Measurements from ENCODE around the gene KRTAP4-4. TPM values are rescaled to one million over a fixed set of nuclear protein-coding genes. Genes with fewer than 3 reads are reported as not detected.
"Not testable (repeated sequence)": the region's sequence is repeated elsewhere in the genome, so short reads cannot be mapped to it uniquely, and the experiment has no call there.

The KRTAP4-4 gene
- total RNA-seq, 1 donor from 2014 or later: not detected

DNA sequence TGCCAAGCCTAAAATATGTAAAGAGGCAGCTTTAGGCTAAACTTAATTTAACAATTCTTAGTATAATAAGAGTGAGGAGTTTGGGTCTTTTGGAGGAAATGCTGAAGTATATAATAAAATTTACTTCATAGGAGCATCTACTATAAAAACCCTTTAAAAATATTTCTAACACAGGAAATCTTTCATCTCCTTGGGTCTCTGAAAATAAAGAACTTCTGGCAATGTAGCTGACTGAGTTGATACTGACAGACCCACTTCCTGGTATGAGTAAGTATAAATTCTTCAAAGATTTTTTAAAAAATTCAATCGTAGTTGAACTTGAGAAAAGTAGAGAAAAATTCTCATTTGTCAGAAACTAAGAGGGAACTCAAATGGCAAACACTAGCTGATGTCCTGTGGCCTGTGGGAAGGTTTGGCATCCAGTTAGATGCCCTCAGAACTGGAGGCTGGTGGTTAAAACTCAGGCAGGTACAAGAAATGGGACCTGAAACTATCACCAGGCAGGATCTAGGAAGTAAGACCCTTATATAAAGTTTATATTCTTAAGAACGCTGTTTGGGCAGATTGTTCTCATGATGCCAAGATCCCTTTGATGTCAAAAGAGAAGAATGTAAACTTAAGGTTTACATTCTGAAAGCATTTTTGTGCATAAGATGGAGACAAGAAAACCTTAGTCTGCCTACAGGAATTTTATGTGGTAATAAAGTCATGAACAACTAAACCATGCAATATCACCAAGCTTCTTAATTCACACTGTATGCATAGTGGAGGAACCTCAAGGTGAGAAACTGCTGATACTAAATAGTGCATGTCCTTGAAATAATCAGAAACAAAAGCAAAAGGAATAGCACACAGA lies 26.4 kb downstream of the KRTAP4-4 start:
- H3K27ac Mint-ChIP-seq: no peak overlapping the region

DNA sequence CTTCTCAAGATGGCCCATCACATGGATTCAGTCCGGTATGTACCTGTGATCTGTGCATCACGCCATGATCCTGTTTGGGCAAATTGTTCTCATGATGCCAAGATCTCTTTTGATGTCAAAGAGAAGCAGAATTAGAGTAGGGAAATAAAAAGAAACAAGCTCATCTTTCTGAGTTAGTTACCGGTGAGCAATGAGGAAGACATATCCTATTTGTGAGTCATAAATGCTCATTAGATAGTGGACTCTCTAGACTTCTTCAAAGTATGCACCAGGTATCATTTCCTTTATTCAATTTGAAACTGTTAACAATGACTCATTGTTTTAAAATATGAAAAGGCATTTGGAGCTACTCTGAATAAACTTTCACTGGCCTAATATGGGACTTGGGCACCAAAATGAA lies 28.6 kb downstream of the KRTAP4-4 start:
- no peak overlapping the region for H3K4me3 Mint-ChIP-seq (ENCODE audit: low read depth)
- H3K9me3 Mint-ChIP-seq (ENCODE audit: low read depth): peaks cover 12% of the 10 kb centered on the region
- TF ChIP-seq, protein P1, sequence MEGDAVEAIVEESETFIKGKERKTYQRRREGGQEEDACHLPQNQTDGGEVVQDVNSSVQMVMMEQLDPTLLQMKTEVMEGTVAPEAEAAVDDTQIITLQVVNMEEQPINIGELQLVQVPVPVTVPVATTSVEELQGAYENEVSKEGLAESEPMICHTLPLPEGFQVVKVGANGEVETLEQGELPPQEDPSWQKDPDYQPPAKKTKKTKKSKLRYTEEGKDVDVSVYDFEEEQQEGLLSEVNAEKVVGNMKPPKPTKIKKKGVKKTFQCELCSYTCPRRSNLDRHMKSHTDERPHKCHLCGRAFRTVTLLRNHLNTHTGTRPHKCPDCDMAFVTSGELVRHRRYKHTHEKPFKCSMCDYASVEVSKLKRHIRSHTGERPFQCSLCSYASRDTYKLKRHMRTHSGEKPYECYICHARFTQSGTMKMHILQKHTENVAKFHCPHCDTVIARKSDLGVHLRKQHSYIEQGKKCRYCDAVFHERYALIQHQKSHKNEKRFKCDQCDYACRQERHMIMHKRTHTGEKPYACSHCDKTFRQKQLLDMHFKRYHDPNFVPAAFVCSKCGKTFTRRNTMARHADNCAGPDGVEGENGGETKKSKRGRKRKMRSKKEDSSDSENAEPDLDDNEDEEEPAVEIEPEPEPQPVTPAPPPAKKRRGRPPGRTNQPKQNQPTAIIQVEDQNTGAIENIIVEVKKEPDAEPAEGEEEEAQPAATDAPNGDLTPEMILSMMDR (IDR thresholded peaks at IDR 0.05; ENCODE audit: unreplicated experiment): no peak
- H3K27ac Mint-ChIP-seq: no peak overlapping the region
- H3K27me3 Mint-ChIP-seq: no peaks in the 10 kb centered on the region
- DNase-seq (ENCODE audit: low spot score, unreplicated experiment): no peak
- no peaks in the 10 kb centered on the region for H3K4me1 Mint-ChIP-seq (ENCODE audit: low read depth)
- no peaks in the 10 kb centered on the region for H3K36me3 Mint-ChIP-seq (ENCODE audit: insufficient read depth)

More for the DNA sequence above, 26.4 kb downstream of the KRTAP4-4 start:
- TF ChIP-seq, protein P1 (IDR thresholded peaks at IDR 0.05; ENCODE audit: unreplicated experiment): no peak
- Mint-ChIP-seq H3K4me3 (ENCODE audit: low read depth) (no peak overlapping the region), H3K36me3 (ENCODE audit: insufficient read depth) (no peaks in the 10 kb centered on the region), H3K9me3 (ENCODE audit: low read depth) (peaks cover 15% of the 10 kb centered on the region), H3K27me3 (no peaks in the 10 kb centered on the region), H3K4me1 (ENCODE audit: low read depth) (no peaks in the 10 kb centered on the region)
- DNase-seq (ENCODE audit: low spot score, unreplicated experiment): no peak

DNA sequence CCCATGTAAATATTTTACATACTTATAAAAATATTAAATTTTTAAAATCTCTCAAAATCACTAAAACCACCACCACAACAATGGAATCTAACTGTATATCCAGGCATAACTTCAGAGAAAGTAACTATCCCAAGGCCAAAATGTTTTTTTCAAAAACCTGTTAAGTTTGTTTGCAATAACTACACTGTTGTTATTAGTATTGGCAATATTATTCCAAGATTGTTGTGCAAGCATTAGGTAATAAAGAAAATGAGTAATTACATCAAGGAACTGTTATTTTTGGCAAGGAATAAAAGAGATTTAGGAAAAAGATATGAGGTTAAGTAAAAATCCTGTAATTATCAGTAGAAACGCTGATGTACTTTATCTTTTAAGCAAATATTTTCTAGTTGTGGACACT lies 33.2 kb downstream of the KRTAP4-4 start:
- Mint-ChIP-seq H3K27ac (no peak overlapping the region), H3K27me3 (peaks cover 5% of the 10 kb centered on the region), H3K9me3 (ENCODE audit: low read depth) (peaks cover 10% of the 10 kb centered on the region), H3K4me1 (ENCODE audit: low read depth) (peaks cover 6% of the 10 kb centered on the region), H3K4me3 (ENCODE audit: low read depth) (no peak overlapping the region), H3K36me3 (ENCODE audit: insufficient read depth) (no peaks in the 10 kb centered on the region)
- TF ChIP-seq, protein P1 (IDR thresholded peaks at IDR 0.05; ENCODE audit: unreplicated experiment): no peak
- DNase-seq (ENCODE audit: low spot score, unreplicated experiment): no peak

DNA sequence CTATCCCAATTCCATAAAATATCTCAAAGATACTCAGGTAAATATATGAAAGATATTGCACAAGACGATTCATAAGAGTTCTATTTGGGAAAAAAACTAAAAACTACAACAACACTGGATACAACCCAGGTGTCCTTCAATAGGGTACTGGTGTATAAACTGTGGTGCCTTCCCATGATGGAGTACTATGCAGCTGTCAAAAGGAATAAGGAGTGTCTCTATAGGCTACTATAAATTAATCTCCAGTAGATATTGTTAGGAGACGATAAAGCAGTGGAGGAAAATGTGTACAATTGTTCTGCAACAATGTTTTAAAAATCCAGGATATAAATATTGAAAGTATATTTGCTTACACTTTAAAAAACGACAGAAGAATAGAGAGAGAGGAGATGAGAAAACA lies 34.1 kb downstream of the KRTAP4-4 start:
- Mint-ChIP-seq H3K27ac (no peak overlapping the region), H3K36me3 (ENCODE audit: insufficient read depth) (no peaks in the 10 kb centered on the region), H3K9me3 (ENCODE audit: low read depth) (peaks cover 10% of the 10 kb centered on the region), H3K4me3 (ENCODE audit: low read depth) (no peak overlapping the region), H3K4me1 (ENCODE audit: low read depth) (peaks cover 6% of the 10 kb centered on the region), H3K27me3 (peaks cover 5% of the 10 kb centered on the region)
- DNase-seq (ENCODE audit: low spot score, unreplicated experiment): no peak
- TF ChIP-seq, protein P1 (IDR thresholded peaks at IDR 0.05; ENCODE audit: unreplicated experiment): no peak

DNA sequence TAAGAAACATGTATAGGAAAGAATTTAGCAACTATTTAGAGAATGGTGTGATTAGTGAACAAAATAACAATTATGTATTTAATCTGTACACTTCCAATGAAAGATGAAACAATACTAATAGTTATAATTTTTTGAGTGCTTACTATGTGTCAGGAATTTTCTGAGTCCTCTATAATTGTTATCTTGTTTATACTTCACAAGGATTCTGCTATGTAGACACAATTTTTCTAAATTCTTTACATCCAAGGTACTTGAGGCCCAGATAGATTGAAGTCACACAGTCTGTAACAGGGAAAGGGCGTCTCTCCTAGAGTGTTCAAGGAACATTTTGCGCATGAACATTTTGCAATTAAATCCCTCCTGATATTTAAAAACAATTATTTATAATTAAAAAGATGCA lies 35.5 kb downstream of the KRTAP4-4 start:
- TF ChIP-seq, protein P1 (IDR thresholded peaks at IDR 0.05; ENCODE audit: unreplicated experiment): no peak
- Mint-ChIP-seq H3K4me3 (ENCODE audit: low read depth) (no peak overlapping the region), H3K36me3 (ENCODE audit: insufficient read depth) (no peaks in the 10 kb centered on the region), H3K4me1 (ENCODE audit: low read depth) (peaks cover 6% of the 10 kb centered on the region), H3K27ac (no peak overlapping the region), H3K27me3 (peaks cover 5% of the 10 kb centered on the region), H3K9me3 (ENCODE audit: low read depth) (peaks cover 10% of the 10 kb centered on the region)
- DNase-seq (ENCODE audit: low spot score, unreplicated experiment): no peak

DNA sequence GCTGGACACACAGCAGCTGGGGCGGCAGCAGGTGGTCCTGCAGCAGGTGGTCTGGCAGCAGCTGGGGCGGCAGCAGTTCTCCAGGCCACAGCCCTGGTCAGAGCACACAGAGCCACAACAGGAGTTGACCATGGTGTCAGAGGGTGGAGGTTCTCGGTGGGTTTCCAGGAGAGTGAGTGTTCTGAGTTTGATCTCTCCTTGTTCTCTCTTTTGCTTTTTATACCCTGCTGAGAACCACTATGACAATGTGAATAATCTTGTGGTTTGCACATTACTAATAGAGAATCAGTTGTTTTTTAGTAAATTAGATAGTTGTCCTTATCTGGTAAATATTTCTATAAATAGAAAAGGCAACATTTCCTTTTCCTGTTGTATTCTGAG lies 36.6 kb downstream of the KRTAP4-4 start, which contains the start of gene KRTAP4-12:
KRTAP4-12 (minus strand) TSS at position 192 of the 381 bp plus-strand sequence; CDS start at position 132, 60 bp downstream.
- H3K4me1 Mint-ChIP-seq (ENCODE audit: low read depth); H3K9me3 Mint-ChIP-seq (ENCODE audit: low read depth); H3K36me3 Mint-ChIP-seq (ENCODE audit: insufficient read depth); H3K27ac Mint-ChIP-seq; H3K27me3 Mint-ChIP-seq; H3K4me3 Mint-ChIP-seq (ENCODE audit: low read depth); DNase-seq (ENCODE audit: low spot score, unreplicated experiment): not testable (repeated sequence)

DNA sequence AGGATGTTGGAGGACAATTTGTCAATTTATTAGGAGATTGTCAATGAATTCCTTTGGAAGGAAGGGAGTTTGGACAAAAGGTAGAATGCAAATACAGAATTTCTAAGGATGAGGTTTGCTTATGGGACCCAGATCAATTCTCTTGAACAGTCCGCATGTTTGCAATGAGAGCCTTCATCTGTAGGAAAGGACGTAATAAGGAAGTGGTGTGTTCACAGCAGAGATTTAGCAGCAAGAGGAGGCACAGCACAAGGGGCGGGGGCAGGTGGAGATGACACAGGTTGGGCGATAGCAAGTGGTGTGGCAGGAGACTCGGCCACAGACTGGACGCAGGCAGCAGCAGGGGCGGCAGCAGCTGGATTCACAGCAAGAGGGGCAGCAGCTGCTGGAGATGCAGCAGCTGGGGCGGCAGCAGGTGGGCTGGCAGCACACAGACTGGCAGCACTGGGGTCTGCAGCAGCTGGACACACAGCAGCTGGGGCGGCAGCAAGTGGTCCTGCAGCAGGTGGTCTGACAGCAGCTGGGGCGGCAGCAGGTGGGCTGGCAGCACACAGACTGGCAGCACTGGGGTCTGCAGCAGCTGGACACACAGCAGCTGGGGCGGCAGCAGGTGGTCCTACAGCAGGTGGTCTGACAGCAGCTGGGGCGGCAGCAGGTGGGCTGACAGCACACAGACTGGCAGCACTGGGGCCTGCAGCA lies 37.1 kb downstream of the KRTAP4-4 start:
- not testable (repeated sequence) for H3K27ac Mint-ChIP-seq; H3K4me1 Mint-ChIP-seq (ENCODE audit: low read depth); H3K27me3 Mint-ChIP-seq; H3K9me3 Mint-ChIP-seq (ENCODE audit: low read depth); H3K4me3 Mint-ChIP-seq (ENCODE audit: low read depth); DNase-seq (ENCODE audit: low spot score, unreplicated experiment); H3K36me3 Mint-ChIP-seq (ENCODE audit: insufficient read depth)

All from progenitor cell of endocrine pancreas (in vitro differentiated cells).